Measurements from ENCODE around the gene CCDC179.

The CCDC179 gene

DNA sequence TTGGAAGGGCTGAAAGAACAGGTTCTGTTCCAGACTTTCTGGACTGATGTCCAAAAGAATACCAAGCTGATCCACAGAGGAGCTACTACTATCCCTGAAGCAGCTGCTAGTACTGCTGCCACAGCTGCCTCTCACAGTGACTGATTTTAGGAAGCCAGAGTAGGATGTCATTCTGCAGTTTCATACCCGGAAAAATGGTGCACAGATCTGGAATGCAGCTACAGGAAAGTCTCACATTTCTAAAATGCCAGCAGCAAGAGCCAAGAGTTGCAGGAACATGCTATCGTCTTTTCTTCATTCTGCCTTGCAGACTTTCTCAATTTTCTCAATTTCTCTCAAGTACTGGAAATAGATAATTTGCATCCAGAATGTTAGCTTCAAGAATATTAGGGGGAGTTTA lies 19.4 kb upstream of the CCDC179 start:
- no peak overlapping the region for H3K27ac ChIP-seq
- TF ChIP-seq, protein P1, sequence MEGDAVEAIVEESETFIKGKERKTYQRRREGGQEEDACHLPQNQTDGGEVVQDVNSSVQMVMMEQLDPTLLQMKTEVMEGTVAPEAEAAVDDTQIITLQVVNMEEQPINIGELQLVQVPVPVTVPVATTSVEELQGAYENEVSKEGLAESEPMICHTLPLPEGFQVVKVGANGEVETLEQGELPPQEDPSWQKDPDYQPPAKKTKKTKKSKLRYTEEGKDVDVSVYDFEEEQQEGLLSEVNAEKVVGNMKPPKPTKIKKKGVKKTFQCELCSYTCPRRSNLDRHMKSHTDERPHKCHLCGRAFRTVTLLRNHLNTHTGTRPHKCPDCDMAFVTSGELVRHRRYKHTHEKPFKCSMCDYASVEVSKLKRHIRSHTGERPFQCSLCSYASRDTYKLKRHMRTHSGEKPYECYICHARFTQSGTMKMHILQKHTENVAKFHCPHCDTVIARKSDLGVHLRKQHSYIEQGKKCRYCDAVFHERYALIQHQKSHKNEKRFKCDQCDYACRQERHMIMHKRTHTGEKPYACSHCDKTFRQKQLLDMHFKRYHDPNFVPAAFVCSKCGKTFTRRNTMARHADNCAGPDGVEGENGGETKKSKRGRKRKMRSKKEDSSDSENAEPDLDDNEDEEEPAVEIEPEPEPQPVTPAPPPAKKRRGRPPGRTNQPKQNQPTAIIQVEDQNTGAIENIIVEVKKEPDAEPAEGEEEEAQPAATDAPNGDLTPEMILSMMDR (conservative IDR thresholded peaks at IDR 0.05), result no peak
- no peak for TF ChIP-seq ZFX (IDR thresholded peaks at IDR 0.05)

DNA sequence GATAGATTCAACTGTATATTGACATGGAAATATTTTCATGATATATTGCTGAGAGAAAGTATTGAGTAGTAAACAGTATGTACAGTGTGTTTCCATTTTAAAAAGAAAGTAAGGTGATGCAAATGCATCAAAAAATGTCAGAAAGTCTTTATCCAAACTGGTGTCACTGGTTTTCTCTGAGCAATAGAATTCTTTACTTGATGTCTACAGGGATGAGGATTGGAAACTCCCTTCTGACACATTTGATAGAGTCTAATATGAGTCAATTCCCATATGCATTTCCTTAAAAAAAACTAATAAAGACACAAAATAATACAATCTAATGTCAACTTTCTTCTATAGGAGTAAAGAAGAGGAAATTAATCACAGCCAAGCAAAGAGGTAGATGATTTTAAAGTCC lies 18.3 kb upstream of the CCDC179 start:
- no peak overlapping the region for H3K27ac ChIP-seq
- TF ChIP-seq, protein P1 (conservative IDR thresholded peaks at IDR 0.05), result no peak
- TF ChIP-seq ZFX (IDR thresholded peaks at IDR 0.05), result no peak

DNA sequence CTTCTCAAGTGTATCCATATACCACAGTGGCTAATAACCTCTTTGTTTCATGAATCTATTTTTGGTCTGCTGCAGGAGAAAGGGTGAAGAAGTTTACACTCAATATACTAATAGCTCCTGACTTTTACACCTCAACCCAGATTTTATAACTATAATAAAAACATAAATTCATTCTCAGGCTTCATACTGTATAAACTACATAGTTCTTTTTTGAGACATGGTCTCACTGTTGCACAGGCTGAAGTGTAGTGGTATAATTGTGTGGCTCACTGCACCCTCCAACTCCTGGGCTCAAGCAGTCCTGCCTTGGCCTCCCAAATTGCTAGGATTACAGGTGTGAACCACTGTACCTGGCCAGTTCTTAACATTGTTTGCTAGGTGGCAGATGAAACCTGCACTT lies 17.8 kb upstream of the CCDC179 start:
- no peak for TF ChIP-seq ZFX (IDR thresholded peaks at IDR 0.05)
- TF ChIP-seq, protein P1 (conservative IDR thresholded peaks at IDR 0.05), result no peak
- no peak overlapping the region for H3K27ac ChIP-seq

DNA sequence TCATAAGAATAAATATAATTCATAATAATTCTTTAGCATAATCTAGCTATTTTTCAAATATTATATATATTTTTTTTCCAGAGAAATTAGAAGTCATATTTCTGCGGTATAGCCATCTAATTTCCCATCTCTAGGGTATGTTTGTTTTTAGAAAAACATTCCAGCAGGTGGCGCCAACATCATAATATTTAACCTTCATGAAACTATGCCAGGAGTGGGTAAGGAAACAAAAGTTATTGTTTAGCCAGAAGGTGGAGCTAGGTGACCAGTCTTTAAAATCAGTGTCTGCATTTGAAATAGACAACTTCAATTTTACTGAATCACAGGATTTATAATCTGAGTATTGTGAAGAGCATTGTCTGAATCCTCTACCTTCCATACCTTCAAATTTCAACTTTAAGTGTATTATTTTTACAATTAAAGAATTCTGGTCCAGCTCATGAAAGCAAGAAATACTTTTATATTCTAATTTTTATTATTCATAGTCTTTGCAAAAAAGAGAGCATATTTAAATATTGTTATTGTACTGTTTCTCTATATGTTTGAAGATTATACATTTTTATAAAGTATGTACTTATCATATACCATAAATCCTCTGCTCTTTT lies 15.7 kb upstream of the CCDC179 start:
- no peak overlapping the region for H3K27ac ChIP-seq
- no peak for TF ChIP-seq ZFX (IDR thresholded peaks at IDR 0.05)
- TF ChIP-seq, protein P1 (conservative IDR thresholded peaks at IDR 0.05), result peak; percentile 90

DNA sequence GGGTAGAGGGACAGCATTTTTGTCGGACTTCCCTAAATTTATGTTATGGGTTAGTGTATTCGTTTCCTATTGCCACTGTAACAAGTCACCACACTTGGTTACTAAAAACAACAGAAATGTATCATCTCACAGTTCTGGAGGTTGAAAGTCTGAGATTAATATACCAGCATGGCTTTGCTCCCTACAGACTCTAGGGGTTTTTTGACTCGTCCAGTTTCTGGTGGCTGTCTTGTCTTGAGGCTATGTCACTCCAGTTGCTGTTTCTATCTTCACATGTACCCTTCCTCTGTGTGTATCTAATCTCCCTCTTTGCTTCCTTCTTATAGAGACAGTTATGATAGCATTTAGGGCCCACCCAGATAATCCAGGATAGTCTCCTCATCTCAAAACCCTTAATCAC lies 9.1 kb upstream of the CCDC179 start:
- H3K27ac ChIP-seq, result no peak overlapping the region
- TF ChIP-seq, protein P1 (conservative IDR thresholded peaks at IDR 0.05), result no peak
- TF ChIP-seq ZFX (IDR thresholded peaks at IDR 0.05), result no peak

DNA sequence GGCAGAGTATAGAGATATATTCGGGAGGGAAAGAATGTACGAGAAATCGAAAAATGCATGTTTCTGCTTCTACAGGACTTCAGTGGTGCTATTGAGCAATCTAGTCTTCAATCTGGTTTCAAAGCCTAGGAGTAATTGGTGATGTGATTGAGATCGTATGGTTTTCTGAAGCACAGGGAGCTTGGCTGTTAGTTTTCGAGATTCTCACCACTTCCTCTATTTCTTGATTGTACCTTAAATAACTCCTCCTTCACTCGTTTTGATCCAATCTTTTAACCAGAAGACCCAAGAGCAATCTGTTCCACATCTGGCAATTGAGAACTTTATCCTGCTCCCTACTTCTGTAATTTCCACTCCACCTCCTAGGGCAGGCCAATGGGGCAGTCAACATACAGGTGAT lies 518 bp downstream of the CCDC179 start:
- TF ChIP-seq, protein P1 (conservative IDR thresholded peaks at IDR 0.05), result no peak
- TF ChIP-seq ZFX (IDR thresholded peaks at IDR 0.05), result no peak
- no peak overlapping the region for H3K27ac ChIP-seq

DNA sequence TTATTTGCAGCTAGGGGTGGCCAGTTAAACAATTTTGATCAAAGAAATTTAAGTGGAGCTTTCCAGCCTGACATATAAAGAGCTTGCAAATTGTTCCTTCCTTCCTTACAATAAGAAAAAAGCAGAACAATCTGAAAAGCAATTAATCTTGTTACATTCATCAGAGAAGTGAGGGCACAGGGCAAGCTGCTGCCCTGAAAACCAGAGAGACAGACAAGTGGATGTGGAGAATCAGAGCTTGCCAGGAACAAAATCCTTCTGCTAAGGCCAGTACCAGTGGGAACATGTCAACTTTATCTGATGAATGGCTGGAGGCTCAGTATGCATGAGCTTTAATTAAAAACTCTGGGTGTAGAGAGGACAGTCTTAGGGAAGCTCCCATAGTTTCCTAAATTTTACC lies 8.8 kb downstream of the CCDC179 start:
- H3K27ac ChIP-seq, result no peak overlapping the region
- TF ChIP-seq, protein P1 (conservative IDR thresholded peaks at IDR 0.05), result no peak
- no peak for TF ChIP-seq ZFX (IDR thresholded peaks at IDR 0.05)
